Stimulated activated CD8-positive, alpha-beta memory T cell treated with anti-CD3 and anti-CD28 coated beads, Interleukin-4, amount 100 ng/mL, for 4 hours (primary cell): ENCODE measurements around the gene RUNX1.
"Not testable (repeated sequence)": the region's sequence is repeated elsewhere in the genome, so short reads cannot be mapped to it uniquely, and the experiment has no call there.

Source experiments
- DNase-seq, 2 donors: peaks; one replicate each; pipeline ENCODE4 v3.0.0-alpha.2; 2020; ENCODE audit warnings: low read depth in 2 of 2, low spot score in 1 of 2

The RUNX1 gene

DNA sequence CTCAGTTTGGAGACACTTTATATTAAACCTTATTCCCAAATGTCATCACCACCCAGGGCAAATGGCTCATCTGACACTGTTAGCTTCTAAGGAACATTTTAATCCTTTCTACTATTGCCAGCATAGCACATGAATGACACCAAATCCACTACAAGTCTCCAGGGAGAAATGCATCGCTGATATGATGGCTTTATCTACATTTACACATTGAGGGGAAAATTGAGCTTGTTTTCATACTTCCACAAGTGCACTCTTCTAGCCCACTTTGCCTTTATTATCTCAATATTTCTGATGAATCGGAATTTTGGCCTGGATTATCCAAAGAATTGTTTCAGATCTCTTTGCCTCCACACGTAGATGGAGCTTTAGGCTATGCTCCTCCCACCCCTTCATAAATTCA lies 75.4 kb downstream of the RUNX1 start:
- no peak for DNase-seq

DNA sequence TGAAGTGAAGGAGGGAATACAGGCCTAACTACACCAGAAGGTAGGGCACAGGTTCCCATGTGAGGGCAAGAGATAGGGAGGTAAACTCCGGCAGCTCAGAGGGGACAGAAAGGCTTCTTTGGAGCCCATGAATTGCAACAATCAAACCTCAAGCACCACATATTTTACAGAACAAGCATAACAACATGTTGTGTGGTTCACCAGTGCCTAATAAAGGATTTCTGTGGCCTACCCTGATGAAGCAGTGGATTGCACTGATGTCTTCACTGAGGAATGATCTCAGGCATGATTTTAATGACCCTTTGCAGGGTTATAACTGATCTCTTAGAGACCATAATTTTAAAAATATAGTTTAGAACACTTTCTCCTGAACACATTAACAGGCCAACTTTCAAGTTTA lies 77.4 kb downstream of the RUNX1 start:
- no peak for DNase-seq

DNA sequence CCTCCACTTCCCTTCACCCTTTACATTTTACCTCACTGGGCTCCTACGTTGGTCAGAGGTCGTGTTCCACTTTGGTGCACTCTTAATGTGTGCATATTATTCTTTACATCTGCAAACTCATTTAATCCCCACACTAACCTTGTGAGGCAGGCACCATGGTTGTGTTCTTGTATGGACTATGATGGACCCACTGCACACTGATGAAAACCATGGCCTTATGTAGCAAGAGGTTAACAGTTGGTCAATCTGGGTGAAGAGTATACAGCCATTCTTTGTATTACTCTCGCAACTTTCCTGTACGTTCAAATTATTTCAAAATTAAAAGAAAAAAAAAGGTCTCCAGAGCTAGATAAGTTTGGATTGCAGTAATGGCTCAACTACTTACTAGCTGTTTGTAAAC lies 78.5 kb downstream of the RUNX1 start:
- no peak for DNase-seq

DNA sequence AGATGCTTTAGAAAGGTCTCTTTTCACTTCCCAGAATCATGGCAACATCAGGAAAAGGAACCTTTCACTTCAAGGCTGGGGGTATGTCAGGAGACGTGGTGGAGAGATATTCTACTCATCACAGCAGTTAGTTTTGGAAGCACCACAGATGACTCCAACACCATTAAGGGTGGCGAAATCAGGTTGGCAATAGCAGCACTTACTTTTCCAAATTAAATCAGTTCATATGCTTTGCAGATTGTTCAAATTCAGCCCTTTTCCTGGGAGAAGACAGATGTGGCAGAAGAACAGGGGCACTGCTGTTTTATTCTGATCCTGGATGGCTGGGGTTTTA lies 79.0 kb downstream of the RUNX1 start:
- DNase-seq: no peak

DNA sequence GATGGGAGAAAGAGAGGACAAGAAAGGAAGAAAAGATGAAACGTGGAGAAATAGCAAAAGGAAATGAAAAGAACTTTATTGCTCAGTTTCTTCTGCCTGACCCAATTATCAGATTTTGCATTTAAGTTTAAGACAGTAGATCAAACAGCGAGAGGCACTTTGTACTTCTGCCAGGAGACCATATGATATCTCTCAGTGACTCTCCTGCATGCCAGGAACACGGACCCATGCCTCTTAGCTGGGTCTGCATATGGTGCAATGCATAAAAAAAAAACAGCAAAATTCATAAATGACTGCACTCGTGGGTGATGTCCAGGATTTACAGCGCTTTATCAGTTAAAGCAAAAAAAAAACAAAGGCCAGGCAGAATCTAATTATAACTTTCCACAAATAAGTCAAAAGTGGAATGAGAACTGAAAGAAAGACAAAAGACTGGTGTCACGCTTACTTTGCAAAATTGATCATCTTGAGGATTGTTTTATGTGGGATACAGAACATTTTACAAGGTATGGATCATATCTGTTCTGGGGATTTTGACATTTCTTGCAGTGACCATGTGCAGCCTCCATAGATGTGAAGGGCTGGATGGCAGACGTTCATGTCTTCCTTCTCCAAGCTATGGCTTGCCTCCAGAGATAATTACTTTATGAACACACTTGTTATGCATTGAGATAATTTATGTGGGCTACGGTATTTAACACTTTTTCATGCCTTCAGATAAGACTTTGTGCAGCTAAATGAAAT lies 79.5 kb downstream of the RUNX1 start:
- DNase-seq: no peak

DNA sequence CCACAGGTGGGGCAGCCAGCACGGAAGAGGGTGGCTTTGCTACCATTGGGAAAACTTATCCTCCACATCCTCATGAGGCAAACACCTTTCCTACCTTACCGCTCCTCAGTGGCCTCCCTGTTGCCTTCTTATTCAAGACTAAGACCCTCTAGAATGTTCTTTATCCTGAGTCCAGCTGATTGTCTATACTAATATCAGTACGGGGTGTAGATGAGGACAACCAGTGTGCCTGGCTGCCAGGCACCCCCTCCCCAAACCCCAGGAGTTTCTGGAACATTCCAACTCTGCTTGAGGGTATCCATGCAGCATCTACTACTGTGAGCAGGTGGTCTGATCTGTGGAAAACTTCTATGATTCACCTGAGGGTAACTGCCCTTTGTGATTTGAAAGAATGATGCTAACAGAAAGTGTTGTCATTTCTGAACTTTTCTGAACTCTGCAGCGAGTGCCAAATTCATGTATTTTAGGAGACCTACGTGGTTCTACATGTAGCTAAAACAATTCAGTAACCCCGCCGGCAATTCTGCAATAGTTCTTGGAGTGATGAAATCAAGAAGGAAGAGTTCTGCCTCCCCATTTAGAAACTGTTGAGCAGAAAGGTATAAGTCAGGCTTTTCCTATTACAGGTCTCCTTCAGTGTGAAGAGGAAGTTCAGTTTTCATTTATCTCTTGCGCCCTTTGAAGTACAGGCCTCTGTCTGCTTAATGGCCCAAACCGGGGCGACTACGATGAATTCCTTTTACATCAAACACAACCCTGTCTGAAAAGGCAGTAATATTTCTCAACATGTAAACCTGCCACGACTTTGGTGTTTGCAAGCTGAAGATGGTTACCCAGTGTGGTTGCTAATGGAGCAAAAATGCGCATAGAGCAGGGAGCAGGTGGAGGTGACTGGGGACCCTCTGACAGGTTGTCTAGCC lies 80.4 kb downstream of the RUNX1 start:
- DNase-seq: no peak

DNA sequence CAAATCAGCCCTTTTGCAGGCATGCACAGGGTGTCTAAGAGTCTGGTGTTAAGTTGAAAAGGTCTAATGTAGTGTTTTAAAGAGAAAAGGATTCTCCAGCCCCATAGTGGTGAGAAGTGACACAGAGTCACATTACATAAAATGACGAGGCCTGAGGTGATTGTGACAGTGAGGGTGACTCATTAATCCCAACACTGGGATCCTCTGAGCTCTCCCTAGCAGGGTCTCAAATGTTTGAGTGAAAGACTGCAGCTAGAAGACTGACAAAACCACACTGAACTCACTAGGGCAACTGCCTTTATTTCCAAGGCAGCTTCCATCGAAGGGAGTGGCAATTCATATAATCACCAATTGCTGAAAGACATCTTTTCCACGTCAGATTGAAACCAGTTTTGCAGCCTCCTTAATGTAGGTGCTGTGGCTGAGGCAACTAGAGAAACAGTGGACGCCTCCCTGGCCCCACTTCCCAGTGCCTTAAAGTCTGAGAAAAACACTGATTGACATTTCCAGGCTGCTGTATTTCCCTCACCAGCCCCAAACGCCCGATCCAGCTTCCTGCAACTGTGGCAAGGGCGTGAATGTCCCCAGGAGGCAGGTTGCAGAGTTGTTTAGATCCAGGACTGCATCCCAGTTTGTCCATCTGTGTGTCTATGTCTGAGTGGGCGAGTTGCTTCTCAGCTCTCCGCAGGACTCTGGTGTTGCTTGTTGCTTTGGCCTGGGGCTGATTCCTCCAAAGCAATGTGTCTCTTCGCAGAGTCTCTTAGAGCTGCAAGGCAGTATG lies 81.4 kb downstream of the RUNX1 start:
- DNase-seq: no peak

DNA sequence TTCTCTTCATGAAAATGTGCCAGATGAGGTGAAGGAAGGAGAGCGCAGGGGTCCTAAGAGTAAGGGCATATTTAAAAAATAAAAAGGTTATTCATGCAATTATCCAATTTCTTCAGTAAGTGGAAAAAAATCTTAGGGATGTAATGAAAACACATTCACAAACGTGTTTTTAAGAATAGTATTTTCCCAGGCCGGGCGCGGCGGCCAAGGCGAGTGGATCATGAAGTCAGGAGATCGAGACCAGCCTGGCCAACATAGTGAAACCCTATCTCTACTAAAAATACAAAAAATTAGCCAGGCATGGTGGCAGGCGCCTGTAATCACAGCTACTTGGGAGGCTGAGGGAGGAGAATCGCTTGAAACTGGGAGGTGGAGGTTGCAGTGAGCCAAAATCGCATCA lies 82.2 kb downstream of the RUNX1 start:
- not testable (repeated sequence) for DNase-seq

DNA sequence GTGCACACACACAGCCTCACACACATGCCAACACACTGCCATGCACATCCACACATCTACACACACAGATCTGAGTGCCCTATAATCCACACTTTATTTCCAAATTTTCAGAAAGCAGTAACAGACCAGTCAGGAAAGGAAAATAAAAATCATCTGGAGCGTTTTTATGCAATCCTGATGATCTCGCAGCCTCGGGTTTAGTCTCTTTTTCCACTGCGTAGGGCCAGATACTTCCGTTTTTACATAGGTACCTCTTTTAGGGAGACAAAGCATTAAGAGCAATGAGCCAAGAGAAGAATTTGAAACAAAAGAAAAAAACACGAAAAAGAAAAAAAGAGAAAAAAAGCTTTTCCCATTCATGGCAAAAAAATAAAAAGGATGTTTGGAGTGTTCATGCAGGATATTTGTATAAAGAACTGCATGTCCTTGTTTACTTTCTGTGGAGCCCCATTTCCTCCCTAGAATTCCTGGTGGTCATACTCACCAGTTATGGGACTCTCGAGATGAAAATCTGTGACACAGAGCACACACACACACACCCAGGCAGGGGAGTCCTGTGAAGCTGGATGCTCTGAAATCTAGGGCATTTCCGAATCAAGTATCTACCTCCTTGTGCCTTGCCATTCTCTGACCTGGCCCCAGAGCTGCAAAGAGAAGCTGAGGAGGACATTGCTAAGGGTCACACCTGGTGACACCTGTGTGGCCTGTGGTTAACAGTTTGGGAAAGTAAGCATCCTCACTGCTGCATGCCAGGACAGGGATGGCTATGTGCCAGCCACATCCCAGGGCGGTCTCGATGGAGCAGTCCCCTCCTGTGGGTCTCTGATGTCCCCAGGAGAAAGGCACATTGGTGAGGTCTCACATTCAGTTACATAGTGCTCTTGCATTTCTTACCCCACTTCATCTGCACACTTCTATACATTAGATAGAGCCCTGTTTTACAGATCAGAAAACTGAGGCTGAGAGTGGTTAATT lies 83.6 kb downstream of the RUNX1 start:
- DNase-seq: no peak

DNA sequence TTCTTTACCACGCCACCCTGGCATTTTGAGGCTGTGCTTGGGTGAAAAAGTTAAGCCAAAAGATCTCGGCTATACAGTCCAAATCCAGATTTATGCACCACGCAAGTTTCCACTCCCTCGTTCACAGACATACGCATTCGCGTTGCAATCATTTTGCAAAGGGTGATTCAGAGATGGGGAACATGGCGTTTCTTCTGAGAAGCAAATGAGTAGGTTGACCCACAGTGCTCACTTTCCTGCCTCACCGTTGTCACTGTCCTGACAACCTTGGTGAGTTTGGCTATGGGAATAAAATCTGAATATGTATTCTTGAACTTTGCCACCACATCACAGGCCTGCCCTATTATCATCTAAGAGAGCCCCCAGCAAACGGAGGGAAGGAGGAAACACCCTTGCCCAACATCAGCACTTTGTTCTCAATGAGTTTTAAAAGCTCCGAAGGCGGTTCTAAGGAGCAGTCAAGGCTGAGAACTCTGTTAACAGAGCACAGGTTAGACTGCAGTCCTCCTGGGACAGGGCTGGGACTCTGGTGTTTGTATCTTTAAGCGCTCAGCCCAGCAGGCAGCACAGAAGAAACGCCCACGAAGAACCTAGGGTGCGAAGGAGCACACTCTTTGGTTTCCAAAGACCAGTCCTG lies 86.4 kb downstream of the RUNX1 start:
- no peak for DNase-seq

DNA sequence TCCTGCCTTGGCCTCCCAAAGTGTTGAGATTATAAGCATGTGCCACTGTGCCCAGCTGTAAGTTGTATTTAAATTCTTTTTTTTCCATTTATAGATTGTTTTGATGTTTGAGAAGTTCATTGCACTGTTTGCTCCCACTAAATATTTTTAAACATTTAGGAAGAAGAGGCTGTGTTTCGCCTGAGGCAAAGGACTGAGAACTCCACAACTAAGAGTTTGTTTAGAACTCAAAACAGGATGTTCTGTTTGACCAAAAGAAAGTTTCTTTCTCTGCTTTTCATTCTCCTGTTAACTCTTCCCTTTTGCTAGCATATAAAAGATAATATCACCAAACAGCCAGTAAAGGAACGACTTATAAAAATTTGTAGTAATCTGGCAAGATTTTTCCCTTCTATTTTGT lies 87.0 kb downstream of the RUNX1 start:
- no peak for DNase-seq

DNA sequence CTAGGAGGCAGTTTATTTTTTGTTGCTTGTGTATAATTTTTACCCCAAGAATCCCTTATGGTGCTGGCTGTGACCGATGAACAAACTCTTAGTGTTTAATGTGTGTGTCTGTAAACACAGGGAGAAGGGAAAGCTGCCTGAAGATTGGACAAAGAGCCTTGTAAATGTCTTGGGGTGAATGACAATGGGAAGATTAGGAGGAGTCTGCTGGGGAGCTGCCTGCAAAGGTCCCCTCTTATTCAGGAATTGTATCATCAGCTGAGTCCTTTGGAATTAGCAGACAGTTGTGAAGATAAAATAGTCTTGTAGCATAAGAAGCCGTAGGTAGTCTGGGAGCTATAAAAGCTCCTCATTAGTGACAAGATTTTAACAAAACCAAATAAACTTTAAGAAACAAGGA lies 88.4 kb downstream of the RUNX1 start:
- DNase-seq: no peak

DNA sequence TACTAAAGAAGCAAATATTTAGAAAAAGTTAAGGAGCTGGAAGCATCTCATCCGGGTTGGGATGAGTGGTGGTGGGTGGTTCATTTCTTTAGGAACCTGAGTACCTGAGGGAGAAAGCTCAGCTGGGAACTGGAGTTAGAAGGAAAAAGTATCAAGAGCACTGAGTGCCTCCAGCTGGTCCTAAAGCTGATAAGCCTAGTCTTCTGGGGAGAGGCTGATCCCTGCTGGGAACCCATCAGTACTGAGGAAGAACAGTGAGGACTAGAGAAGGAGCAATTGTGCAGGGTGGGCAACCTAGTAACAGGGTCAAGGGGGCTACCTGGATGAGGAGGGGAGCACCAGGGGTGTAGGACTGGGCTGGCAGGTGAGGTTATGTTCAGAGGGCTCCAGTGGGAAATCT lies 89.5 kb downstream of the RUNX1 start:
- no peak for DNase-seq

DNA sequence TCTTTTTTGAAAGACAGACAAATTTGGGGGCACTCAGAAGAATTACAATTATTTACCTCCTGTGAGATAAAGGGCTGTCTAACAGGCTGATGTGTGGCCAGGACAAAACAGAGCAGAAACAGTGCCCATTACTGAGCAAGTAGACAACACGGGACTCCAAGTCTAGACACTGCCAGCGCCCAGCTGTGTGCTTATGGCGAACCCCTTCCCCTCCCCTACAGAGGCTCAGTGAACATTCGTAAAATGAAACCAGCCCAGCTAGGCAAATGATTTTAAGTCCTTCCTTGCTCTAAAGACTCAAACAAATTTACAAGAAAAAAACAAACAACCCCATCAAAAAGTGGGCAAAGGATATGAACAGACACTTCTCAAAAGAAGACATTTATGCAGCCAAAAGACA lies 91.1 kb downstream of the RUNX1 start:
- no peak for DNase-seq

DNA sequence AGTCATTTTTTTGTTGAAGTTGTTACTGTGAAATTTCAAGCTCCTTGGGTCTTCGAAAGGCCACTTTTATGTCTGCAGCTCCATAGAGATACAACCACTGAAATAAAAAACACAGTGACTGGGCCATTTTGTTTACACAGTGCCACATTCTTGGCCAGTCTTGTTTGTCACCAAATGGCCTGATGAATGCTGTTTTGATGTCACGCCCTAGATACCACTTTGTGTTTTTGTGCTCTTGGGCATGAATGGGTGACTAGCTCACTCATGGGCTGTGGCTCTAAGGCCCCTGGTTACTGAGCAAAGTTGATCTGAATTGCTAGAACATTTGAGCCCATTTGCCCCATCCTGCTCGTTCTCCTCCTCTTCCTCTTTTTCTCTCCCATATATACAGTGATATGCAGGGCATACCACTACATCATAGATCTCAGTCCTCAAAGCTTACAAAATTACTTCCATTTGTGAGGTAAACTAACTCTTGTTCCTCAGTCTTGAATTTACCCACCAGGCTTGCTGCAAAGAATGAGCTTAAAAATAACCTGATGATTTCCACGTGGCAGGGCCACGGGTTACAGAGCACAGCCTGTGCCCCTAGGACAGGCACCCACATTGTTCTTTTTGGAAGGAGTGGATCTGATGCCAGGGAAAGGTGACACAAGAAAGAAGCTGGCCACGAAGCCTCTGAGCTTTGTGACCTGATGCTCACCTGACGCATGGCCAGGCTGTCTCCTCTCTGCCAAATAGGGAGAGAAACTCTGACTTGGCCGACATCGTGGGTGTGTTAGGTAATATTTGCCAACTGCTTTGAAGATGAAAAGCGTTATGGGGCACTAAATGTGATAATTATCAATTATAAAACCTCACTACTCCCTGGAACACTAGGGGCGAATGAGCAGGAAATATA lies 92.4 kb downstream of the RUNX1 start:
- no peak for DNase-seq

DNA sequence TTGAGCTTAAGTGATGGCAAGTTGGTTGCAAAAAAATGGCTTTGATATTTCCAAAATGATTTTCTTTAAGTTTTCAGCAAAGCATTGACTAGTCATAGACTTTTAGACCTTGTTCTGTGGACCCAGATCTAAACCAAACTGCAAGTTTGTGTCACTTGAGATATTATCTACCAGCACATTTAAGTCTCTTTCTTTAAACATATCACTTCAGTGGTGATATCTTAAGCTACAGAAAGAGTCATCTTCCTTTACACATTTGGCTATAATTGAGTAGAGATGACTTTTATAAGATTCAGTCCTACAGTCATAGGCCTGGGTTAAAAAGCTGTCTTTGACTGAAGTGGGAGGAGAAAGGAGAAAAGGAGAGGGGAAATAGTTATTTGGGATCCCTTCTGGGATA lies 95.2 kb downstream of the RUNX1 start:
- no peak for DNase-seq

DNA sequence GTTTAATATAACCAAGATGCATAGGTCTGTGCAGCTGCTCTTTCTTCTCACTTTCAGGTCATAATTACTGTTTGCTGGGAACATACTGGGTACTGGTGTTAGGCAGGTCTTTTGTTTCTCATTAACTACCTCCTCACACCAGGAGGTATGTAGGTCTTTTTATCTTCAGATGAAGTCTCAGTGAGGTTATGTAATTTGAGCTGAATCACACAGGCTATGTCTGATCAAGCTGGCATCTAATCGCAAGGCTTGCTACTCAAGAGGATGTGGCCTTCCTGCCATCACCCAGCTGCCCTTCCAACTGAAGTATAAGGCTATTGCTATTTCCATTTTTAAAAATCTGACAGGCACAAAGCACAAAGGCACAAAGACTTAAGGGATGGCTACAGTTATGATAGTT lies 96.4 kb downstream of the RUNX1 start:
- DNase-seq: no peak

DNA sequence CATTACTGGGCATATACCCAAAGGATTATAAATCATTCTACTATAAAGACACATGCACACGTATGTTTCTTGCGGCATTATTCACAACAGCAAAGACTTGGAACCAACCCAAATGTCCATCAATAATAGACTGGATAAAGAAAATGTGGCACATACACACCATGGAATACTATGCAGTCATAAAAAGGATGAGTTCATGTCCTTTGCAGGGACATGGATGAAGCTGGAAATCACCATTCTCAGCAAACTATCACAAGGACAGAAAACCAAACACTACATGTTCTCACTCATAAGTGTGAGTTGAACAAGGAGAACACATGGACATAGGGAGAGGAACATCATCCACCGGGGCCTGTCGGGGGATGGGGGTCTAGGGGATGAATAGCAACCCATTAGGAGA lies 97.2 kb downstream of the RUNX1 start:
- not testable (repeated sequence) for DNase-seq

DNA sequence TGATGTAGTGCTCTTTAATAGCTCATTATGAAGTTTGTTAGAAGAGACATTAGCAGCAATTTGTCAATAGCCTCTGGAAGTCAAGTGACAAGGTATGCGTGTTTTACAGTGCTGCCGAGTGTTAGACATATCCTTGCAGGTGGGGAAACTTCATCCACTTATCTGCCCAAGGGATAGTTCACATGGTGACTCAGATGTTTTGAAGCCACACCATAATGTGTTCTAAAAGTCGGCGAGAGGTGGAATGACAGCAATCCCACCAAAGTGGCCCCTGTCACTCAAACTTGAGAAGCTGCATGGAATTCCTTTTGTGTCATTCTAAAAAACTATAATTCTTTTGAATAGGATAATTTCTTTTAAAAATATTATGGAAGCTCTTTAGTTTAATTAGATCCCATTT lies 98.1 kb downstream of the RUNX1 start:
- no peak for DNase-seq
